ENCODE measurements around the gene IFNAR2. TPM values are rescaled to one million over a fixed set of nuclear protein-coding genes. Genes with fewer than 3 reads are reported as not detected.
A peak's percentile ranks its signal among the peaks of the same experiment; 100 is the strongest.

The IFNAR2 gene
- polyA plus RNA-seq, 1 of the 3 experiments (the other 2 are of a cell fraction), result 10.4 TPM

DNA sequence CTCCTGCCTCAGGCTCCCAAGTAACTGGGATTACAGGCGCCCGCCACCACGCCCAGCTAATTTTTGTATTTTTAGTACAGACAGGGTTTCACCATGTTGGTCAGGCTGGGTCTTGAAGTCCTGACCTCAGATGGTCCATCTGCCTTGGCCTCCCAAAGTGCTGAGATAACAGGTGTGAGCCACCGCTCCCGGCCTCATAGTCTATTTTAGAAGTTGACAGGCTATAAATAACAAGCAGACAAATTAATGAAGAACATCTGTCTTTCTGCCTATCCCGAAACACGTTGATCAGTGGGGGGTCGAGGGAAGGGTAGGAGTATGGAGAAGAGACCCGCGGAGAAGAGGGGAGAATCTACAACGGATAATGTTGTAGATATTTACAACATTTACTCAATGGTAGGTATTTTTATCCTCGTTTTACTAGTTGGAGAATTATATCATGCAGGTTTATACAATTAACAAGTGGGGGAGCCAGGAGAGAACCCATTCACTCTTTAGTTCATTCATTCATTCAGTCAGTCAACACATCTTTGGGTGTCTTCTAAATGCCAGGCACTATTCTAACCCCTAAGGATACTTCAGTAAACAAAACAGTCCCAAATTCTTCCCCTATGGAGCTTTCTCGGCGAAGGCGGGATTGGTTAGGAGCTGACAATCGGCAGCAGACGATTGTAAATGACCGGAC, 497 bp upstream of the IFNAR2 start:
- Histone ChIP-seq H3K27ac (ENCODE audit: low read depth in 2 of 2, low read length in 1 of 2) (no peak overlapping the region), H3K79me2 (ENCODE audit: insufficient read depth) (peaks cover 28% of the 10 kb centered on the region), H2AFZ (ENCODE audit: low read depth) (peak overlapping the region; percentile 80), H3F3A (replicated peaks; ENCODE audit: insufficient read depth) (peaks cover 5% of the 10 kb centered on the region), H3K27me3 (ENCODE audit: insufficient read depth) (peaks cover 11% of the 10 kb centered on the region; the same call in 1 of the 2 replicates), H3K9me2 (no peaks in the 10 kb centered on the region), H3K4me2 (peak overlapping the region; percentile 55), H3K4me3 (ENCODE audit: low read depth in 2 of 2, low read length in 1 of 2) (peak overlapping the region; percentile 89 to 97), H3K4me1 (ENCODE audit: control insufficient read depth in 1 of 2, insufficient read depth in 2 of 2, low read depth in 1 of 2, low read length in 1 of 2) (peaks cover 7 to 22% of the 10 kb centered on the region in 2 experiments; a peak in 3 of 4 replicates), H3K36me3 (replicated peaks in 1 of 2; ENCODE audit: control insufficient read depth in 1 of 2, insufficient read depth in 2 of 2, low read length in 1 of 2) (no peaks in the 10 kb centered on the region), H4K20me1 (ENCODE audit: insufficient read depth) (no peaks in the 10 kb centered on the region), H3K9me3 (no peaks in the 10 kb centered on the region), H3K9ac (no peak overlapping the region)
- ChIA-PET POLR2A (no interaction called here), CTCF (interaction anchor here (0.6 to 1.9 kb wide), 7 partner anchors 32 to 628 kb away, joined by 3 to 9 read pairs (median 3); no protein-coding TSS in a partner anchor)
- peak; percentile 21 for DNase-seq
- WGBS (ENCODE audit: low lambda C conversion rate), result 35% methylated on average over 18 of the region's 18 CpGs
- TF ChIP-seq TCF12 (IDR thresholded peaks at IDR 0.05) (no peak), TEAD4 (IDR thresholded peaks at IDR 0.05; ENCODE audit: borderline replicate concordance, insufficient read depth) (no peak), YY1 (IDR thresholded peaks at IDR 0.05; ENCODE audit: low read depth) (no peak), RAD21 (IDR thresholded peaks at IDR 0.05; ENCODE audit: low read length) (no peak), FOSL2 (IDR thresholded peaks at IDR 0.05; ENCODE audit: borderline replicate concordance, low read depth) (no peak), MEF2A (IDR thresholded peaks at IDR 0.05; ENCODE audit: borderline replicate concordance, low read depth) (no peak), RFX5 (IDR thresholded peaks at IDR 0.05; ENCODE audit: low read length) (no peak), GATA2 (CRISPR knock-in tag; IDR thresholded peaks at IDR 0.05) (no peak), CHD2 (IDR thresholded peaks at IDR 0.05; ENCODE audit: low read length, partially characterized antibody) (no peak), JUND (IDR thresholded peaks at IDR 0.05) (no peak), EP300 (IDR thresholded peaks at IDR 0.05; ENCODE audit: borderline replicate concordance in 1 of 2, low read depth in 1 of 2, low read length in 1 of 2) (no peak), ELF1 (IDR thresholded peaks at IDR 0.05) (no peak), MXI1 (IDR thresholded peaks at IDR 0.05; ENCODE audit: low read depth, low read length) (no peak)
- TF ChIP-seq, protein P1, sequence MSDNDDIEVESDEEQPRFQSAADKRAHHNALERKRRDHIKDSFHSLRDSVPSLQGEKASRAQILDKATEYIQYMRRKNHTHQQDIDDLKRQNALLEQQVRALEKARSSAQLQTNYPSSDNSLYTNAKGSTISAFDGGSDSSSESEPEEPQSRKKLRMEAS (IDR thresholded peaks at IDR 0.05; ENCODE audit: low read depth), result no peak
- TF ChIP-seq, protein P2, sequence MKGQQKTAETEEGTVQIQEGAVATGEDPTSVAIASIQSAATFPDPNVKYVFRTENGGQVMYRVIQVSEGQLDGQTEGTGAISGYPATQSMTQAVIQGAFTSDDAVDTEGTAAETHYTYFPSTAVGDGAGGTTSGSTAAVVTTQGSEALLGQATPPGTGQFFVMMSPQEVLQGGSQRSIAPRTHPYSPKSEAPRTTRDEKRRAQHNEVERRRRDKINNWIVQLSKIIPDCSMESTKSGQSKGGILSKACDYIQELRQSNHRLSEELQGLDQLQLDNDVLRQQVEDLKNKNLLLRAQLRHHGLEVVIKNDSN (IDR thresholded peaks at IDR 0.05; ENCODE audit: borderline replicate concordance, low read depth), result no peak
- TF ChIP-seq, protein P3, sequence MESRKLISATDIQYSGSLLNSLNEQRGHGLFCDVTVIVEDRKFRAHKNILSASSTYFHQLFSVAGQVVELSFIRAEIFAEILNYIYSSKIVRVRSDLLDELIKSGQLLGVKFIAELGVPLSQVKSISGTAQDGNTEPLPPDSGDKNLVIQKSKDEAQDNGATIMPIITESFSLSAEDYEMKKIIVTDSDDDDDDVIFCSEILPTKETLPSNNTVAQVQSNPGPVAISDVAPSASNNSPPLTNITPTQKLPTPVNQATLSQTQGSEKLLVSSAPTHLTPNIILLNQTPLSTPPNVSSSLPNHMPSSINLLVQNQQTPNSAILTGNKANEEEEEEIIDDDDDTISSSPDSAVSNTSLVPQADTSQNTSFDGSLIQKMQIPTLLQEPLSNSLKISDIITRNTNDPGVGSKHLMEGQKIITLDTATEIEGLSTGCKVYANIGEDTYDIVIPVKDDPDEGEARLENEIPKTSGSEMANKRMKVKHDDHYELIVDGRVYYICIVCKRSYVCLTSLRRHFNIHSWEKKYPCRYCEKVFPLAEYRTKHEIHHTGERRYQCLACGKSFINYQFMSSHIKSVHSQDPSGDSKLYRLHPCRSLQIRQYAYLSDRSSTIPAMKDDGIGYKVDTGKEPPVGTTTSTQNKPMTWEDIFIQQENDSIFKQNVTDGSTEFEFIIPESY (IDR thresholded peaks at IDR 0.05; ENCODE audit: borderline replicate concordance, low read depth), result no peak
- TF ChIP-seq, protein P4, sequence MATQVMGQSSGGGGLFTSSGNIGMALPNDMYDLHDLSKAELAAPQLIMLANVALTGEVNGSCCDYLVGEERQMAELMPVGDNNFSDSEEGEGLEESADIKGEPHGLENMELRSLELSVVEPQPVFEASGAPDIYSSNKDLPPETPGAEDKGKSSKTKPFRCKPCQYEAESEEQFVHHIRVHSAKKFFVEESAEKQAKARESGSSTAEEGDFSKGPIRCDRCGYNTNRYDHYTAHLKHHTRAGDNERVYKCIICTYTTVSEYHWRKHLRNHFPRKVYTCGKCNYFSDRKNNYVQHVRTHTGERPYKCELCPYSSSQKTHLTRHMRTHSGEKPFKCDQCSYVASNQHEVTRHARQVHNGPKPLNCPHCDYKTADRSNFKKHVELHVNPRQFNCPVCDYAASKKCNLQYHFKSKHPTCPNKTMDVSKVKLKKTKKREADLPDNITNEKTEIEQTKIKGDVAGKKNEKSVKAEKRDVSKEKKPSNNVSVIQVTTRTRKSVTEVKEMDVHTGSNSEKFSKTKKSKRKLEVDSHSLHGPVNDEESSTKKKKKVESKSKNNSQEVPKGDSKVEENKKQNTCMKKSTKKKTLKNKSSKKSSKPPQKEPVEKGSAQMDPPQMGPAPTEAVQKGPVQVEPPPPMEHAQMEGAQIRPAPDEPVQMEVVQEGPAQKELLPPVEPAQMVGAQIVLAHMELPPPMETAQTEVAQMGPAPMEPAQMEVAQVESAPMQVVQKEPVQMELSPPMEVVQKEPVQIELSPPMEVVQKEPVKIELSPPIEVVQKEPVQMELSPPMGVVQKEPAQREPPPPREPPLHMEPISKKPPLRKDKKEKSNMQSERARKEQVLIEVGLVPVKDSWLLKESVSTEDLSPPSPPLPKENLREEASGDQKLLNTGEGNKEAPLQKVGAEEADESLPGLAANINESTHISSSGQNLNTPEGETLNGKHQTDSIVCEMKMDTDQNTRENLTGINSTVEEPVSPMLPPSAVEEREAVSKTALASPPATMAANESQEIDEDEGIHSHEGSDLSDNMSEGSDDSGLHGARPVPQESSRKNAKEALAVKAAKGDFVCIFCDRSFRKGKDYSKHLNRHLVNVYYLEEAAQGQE (IDR thresholded peaks at IDR 0.05; ENCODE audit: low read depth, low read length), result no peak

Data from SK-N-SH (cell line).